Transverse colon (tissue), 4 donors: ENCODE results near the gene EMC10.

Source experiments
- CTCF ChIP-seq, 5 experiments: fragments of 200-600 bp in 3 of 5; fragments of 450-650 bp in 2 of 5; sonication (generic) in 3 of 5; IDR thresholded peaks; 1 replicate in 2 of 5; 2 replicates in 3 of 5; pipeline ENCODE4 v1.5.1; 2016 to 2017; ENCODE audit warnings: antibody characterized with exemption in 5 of 5, inconsistent platforms in 3 of 5, mild to moderate bottlenecking in 2 of 5, moderate library complexity in 1 of 5
- POLR2A ChIP-seq: fragments of 450-650 bp; IDR thresholded peaks from one replicate; pipeline ENCODE4 v1.6.1; 2016; ENCODE audit warnings: antibody characterized with exemption, mild to moderate bottlenecking, moderate library complexity
- POLR2AphosphoS5 ChIP-seq, 3 donors: sonication (generic); formaldehyde crosslinking; IDR thresholded peaks; one replicate each; pipeline ENCODE4 v1.6.1; 2016; ENCODE audit warnings: antibody characterized with exemption in 3 of 3

GRCh38 chr19:50535672-50536187 lies 59.4 kb downstream of the EMC10 start:
- TF ChIP-seq POLR2A, result no peak
- no peak for TF ChIP-seq CTCF (IDR thresholded peaks at IDR 0.05)
- no peak for TF ChIP-seq POLR2AphosphoS5 (IDR thresholded peaks at IDR 0.05)
